SW480 (cell line): ENCODE data around the gene UBE2M.
A peak's percentile ranks its signal among the peaks of the same experiment; 100 is the strongest.
"Not testable (repeated sequence)": the region's sequence is repeated elsewhere in the genome, so short reads cannot be mapped to it uniquely, and the experiment has no call there.

Experiments
- DNase-seq: peaks from one replicate; pipeline ENCODE4 v3.0.0-alpha.2; 2016; ENCODE audit warnings: low spot score

Gene UBE2M

GRCh38 chr19:58558066-58558622 is at the start of gene UBE2M:
Gene UBE2M, minus strand, starts transcription at chr19:58558611. Its CDS starts 230 bp downstream, at chr19:58558381.
- peak; percentile 50 for DNase-seq

- DNase-seq: not testable (repeated sequence)
Measured at GRCh38 chr19:58607213-58607612, 48.8 kb upstream of the UBE2M start.

- DNase-seq: not testable (repeated sequence)
Measured at GRCh38 chr19:58606251-58606896, 48.0 kb upstream of the UBE2M start.

- DNase-seq: no peak
Measured at GRCh38 chr19:58586133-58586765, 27.8 kb upstream of the UBE2M start.

- DNase-seq: no peak
Measured at GRCh38 chr19:58585442-58586132, 27.2 kb upstream of the UBE2M start.

GRCh38 chr19:58584498-58585441 is 26.4 kb upstream of the UBE2M start:
- no peak for DNase-seq

GRCh38 chr19:58582985-58583384 is 24.6 kb upstream of the UBE2M start:
- DNase-seq: no peak

- no peak for DNase-seq
Measured at GRCh38 chr19:58581227-58582141, 23.1 kb upstream of the UBE2M start.

- no peak for DNase-seq
Measured at GRCh38 chr19:58579473-58580142, 21.2 kb upstream of the UBE2M start.

GRCh38 chr19:58578012-58578925 is 19.9 kb upstream of the UBE2M start:
- DNase-seq: no peak

- not testable (repeated sequence) for DNase-seq
Measured at GRCh38 chr19:58577581-58577980, 19.2 kb upstream of the UBE2M start.

GRCh38 chr19:58575183-58576041 is 17.0 kb upstream of the UBE2M start:
- peak; percentile 88 for DNase-seq

GRCh38 chr19:58573658-58574164 is 15.3 kb upstream of the UBE2M start:
- DNase-seq: no peak

GRCh38 chr19:58572818-58573657 is 14.6 kb upstream of the UBE2M start, which contains the start of gene MZF1:
Gene MZF1, minus strand, starts transcription at chr19:58573335. Its CDS starts 1,946 bp downstream, at chr19:58571389.
- DNase-seq: peak; percentile 100

GRCh38 chr19:58572026-58572817 is 13.8 kb upstream of the UBE2M start:
- DNase-seq: no peak

- no peak for DNase-seq
Measured at GRCh38 chr19:58571575-58571947, 13.2 kb upstream of the UBE2M start.
